Stimulated activated CD4-positive, alpha-beta T cell treated with anti-CD3 and anti-CD28 coated beads, Interleukin-4, amount 100 ng/mL, for 48 hours (primary cell): Measurements from ENCODE around the gene ASIC2.
A peak's percentile ranks its signal among the peaks of the same experiment; 100 is the strongest.
"Not testable (repeated sequence)": the region's sequence is repeated elsewhere in the genome, so short reads cannot be mapped to it uniquely, and the experiment has no call there.

Source experiments
- DNase-seq, 2 donors: peaks; one replicate each; pipeline ENCODE4 v3.0.0-alpha.2; 2020; ENCODE audit warnings: low read depth in 2 of 2

Gene ASIC2

DNA sequence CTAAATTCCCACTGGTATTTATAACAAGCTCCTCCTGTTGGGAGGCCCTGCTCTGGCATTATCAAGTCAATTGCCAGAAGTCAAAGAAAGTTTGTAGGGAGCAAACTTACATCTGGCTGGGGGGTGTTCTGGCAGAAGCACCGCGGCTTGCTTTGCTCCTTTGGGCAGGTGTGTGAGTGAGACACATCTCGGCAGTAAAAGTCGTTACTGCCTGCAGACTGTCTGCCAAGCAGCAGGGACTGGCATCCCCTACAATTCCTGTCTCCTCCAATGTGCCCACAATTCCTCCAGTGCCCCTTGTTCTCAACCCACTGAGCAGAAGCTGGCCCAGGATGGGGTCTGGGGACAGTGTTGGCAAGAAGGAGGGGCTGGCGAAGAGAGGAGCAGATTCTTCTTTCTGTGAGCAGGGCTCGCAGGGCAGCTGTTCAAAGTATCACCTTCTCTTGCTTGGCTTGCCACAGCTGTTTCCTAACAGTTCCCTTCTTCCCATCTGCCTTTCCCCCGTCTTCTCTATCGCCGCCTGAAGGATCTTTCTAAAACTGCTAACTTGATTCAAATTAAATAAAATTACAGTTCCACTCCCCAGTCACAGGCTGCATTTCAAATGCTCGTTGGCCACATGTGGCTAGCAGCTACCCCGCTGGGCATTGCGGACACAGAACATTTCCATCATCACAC is 271.2 kb downstream of the ASIC2 start:
- no peak for DNase-seq

- DNase-seq = no peak
These were observed 273.8 kb downstream of the ASIC2 start for GRCh38 chr17:33019161-33019890.

- DNase-seq = no peak
These were observed 275.7 kb downstream of the ASIC2 start for GRCh38 chr17:33017366-33017765.

DNA sequence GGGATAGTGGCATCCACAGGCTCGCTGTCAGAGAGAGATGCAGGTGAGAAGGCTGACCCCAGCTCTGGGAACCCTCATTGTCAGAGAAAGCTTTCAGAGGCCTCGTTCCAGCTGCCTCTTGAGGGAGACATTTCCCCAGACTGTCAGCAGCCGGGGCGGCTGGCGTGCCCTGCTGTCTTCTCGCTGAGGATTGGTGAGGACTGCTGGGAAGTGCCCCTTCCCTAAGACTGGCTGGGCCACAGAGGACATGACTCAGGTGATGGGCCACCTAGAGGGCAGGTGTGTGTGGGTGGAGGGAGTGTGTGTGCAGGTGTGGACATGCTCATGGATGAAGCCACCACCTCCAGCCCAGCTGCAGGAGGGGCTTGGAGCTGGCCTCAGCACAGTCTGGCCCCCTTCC is 276.2 kb downstream of the ASIC2 start:
- no peak for DNase-seq

DNA sequence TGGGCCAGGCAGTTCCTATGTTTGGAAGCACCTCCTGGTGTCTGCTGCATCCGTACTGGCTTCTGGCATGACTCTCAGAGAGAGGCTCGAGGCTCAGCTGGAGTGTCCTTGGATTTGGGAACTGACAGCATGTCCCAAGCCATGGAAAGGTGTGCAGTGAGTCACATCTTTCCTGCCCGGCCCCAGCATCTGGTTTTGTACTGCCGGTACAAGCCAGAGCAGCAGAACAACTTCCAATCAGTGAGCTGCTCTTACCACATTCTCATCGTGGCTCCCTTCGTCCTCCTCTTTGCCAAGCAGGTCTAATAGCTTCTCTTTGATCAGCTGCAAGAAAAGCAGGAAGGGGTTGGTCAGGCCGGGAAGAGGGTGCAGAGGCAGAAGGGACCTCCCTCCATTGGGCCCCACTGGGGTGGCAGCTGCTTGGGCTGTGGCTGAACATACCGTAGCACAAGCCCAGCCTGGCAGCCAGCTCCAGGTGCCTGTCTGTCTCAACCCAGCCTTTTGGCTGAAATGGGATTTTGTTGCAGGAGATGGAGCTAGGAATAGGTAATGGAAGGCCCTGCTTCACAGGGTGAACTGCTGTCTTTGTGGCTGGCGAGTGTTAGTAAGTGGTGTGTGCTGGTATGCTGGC is 277.3 kb downstream of the ASIC2 start:
- no peak for DNase-seq

DNA sequence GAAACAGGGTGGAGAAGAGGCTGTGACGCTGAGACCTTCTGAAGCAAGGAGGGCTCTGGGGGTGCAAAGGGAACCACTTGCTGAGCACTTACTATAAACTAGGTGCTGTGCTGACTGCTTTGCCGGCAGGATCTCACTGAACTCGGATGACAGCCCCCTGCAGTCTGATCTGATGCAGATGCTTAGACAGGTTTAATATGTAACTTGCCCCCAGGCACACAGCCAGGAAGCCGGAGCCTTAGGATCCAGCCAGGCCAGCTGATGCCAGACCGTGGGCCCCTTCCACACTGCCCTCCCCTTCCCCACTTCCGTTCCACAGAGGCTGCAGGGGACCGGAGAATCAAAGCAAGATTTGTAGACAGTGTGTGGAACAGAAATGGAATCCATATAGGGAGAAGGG is 278.3 kb downstream of the ASIC2 start:
- no peak for DNase-seq

DNA sequence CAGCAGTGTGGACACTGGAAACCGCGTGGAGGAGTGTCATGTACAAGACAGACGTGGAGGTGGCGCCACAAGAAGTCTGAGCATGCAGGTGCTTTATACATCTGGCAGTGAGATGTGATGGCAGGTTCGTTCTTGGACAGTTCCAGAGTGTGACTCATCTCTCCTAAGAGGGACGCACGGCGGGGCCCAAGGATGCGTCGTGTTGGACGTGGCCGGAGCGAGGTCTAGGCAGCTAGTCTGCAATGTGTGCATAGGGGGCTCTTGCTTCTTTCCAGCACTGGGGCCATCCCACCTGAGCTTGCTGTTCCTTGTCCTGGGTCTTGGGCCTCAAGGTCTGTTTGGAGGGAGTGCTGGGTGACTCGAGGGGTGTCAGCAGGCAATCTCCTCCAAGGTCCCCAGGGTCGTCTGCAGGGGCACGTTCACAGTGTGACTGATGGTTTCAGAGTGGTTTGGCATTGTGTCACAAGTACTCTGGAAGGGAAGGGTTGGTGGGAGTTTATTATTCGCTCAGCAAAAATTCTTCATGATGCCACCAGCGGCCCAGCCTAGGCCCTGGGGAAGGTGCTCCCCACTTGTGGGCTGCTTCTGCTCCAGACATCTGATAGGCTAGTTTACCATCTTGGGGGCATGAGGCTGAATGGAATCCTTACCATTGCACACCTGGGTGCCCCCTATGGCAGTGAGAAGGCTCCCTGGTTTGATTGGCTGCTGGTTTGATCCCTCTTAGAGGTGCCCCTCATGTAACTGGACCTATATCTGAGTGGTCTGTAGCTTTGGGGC is 279.3 kb downstream of the ASIC2 start:
- DNase-seq = no peak

GRCh38 chr17:33012522-33013033 is 280.5 kb downstream of the ASIC2 start:
- DNase-seq = no peak

GRCh38 chr17:33009636-33010035 is 283.5 kb downstream of the ASIC2 start:
- DNase-seq = no peak

DNA sequence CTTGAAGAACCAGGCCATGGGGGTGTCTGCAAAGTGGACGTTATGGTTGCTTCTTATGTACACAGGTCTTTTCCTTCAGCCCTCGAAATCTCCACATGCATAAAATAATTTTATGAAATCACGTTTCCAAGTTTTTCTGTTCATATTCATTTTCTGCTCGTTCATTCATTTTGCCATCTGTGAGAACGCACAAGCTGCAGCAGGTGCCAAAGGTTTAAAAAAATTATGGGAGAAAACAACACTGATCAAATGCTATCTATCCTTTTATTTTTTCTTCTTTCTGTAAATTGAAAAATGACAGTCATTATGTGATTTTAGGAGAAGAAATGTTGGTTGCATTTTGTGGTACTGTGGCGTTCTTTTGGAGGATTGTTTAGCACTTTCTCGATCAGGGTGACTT is 285.9 kb downstream of the ASIC2 start:
- DNase-seq = no peak

DNA sequence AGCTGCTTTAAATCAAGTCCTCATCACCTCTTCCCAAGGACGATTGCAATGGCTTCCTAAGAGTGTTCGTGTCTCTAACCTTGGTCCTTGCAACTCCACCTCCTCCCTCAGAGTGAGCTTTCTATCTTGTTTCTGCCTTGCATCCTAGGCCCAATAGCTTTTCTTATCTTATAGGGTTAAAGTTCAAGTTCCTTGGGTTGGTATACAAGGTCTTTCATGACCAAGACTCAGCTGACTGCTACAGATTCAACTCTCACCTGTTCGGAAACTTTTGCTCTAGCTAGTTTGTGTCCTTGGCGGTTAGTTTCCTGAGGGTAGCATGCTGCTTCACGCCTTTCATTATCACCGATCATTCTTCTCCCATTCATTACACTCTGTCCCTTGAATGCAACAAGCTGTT is 290.8 kb downstream of the ASIC2 start:
- no peak for DNase-seq

DNA sequence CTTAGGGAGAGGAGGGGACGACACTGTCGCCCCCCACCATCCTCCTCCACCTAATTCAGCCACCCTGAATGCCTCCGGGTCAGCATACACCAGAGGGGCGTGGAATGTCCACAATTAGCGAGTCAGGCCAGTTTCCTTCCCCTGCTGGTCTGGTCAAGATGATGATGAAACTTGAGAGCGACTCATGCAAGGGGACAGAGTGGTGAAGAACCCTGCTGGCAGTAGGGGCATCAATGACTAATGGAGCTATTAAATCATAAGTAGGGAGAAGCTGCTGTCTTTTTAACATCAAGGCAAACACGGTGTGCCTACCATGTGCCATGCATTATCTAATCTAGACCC is 294.2 kb downstream of the ASIC2 start:
- no peak for DNase-seq

GRCh38 chr17:32998111-32998886 is 294.8 kb downstream of the ASIC2 start:
- peak; percentile 62 to 86 for DNase-seq

GRCh38 chr17:32995416-32996045 is 297.6 kb downstream of the ASIC2 start:
- no peak for DNase-seq

DNA sequence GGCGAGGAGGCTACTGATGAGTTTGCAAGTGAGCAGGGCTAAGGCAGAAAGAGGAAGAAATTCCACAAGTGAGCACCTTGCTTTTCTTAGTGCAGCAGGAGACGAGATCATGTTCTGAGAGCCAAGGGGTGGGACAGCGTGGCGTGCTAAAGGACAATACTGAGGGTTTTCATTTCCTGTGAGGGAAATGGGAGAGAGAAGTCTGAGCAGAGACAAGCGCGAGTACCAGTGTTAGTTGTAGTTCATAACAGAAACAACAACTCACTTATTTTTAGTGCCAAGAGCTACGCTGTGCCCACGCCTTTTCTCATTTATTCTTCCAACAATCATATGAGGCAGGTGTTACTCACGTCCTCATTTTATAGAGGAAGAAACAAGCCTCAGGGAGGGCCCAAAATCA is 299.1 kb downstream of the ASIC2 start:
- DNase-seq = no peak

DNA sequence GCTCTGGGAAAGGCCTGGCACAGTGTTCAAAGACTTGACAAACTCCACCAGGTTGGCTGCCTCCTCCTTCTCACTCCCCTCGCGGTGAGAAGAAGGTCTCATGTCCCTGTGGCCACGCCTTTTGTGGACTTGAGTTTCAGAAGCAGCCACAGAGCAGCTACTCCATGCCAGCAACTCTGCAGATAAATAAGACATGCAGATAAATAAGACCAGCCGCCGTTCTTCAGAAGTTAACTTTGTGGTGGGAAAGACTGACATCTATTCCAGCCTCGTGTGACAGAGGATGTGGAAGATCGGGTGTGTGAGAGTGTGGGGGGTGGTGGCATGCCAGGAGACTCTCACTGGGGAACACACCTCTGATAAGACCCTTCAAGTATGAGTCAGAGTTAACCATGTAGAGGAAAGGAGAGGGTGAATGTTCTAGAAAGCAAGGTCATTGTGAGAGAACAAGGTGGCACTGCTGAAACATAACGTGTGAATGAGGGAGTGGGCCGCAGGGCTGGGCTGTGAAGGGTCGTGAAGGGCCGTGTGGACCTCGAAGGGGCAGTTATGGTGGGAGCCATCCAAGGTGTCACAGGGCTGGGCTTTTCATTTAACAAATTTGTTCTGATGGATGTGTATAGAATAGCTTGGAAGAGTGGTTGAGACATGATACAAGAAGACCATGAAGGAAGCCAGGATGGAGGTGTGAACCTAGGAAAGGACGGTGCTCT is 300.6 kb downstream of the ASIC2 start:
- DNase-seq = no peak

GRCh38 chr17:32988481-32989101 is 304.5 kb downstream of the ASIC2 start:
- no peak for DNase-seq

- DNase-seq = not testable (repeated sequence)
These were observed 305.2 kb downstream of the ASIC2 start for GRCh38 chr17:32987868-32988267.

GRCh38 chr17:32987453-32987805 is 305.7 kb downstream of the ASIC2 start:
- not testable (repeated sequence) for DNase-seq
